ENCODE results near the gene FBXW5. TPM values are rescaled to one million over a fixed set of nuclear protein-coding genes. Genes with fewer than 3 reads are reported as not detected.

Gene FBXW5
- total RNA-seq, 1 experiment from 2014 or later: 101 TPM

GRCh38 chr9:136900988-136901515, 43.5 kb downstream of the FBXW5 start:
- TSS peak; percentile 84 for BruUV-seq (replicated peaks)
- no peak for TF ChIP-seq EZH2 (IDR thresholded peaks at IDR 0.05; ENCODE audit: low read depth)
- TF ChIP-seq, protein P1, sequence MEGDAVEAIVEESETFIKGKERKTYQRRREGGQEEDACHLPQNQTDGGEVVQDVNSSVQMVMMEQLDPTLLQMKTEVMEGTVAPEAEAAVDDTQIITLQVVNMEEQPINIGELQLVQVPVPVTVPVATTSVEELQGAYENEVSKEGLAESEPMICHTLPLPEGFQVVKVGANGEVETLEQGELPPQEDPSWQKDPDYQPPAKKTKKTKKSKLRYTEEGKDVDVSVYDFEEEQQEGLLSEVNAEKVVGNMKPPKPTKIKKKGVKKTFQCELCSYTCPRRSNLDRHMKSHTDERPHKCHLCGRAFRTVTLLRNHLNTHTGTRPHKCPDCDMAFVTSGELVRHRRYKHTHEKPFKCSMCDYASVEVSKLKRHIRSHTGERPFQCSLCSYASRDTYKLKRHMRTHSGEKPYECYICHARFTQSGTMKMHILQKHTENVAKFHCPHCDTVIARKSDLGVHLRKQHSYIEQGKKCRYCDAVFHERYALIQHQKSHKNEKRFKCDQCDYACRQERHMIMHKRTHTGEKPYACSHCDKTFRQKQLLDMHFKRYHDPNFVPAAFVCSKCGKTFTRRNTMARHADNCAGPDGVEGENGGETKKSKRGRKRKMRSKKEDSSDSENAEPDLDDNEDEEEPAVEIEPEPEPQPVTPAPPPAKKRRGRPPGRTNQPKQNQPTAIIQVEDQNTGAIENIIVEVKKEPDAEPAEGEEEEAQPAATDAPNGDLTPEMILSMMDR (conservative IDR thresholded peaks at IDR 0.05): no peak
- peak overlapping the region; percentile 44; the same call in 1 of the 2 replicates for H3K4me3 ChIP-seq
- H3F3A ChIP-seq (ENCODE audit: insufficient read depth, low read depth): peaks cover 57% of the 10 kb centered on the region
- peaks cover 17% of the 10 kb centered on the region for H3K36me3 ChIP-seq (ENCODE audit: low read depth)
- H3K4me2 ChIP-seq: peak overlapping the region; percentile 85
- intact Hi-C loops (cut with micrococcal nuclease; ENCODE audit: unreplicated experiment): loop anchor here (1.0 to 5.0 kb wide), 4 partner anchors 16 to 52 kb away; partner anchors contain the start of genes EDF1, FBXW5 and PHPT1
- ChIA-PET POLR2A (ENCODE audit: unreplicated experiment) (interaction anchor here (0.5 to 1.1 kb wide), 7 partner anchors 15 to 101 kb away, joined by 3 to 27 read pairs (median 5); partner anchors contain the start of genes FBXW5 and TRAF2), CTCF (interaction anchor here (0.6 kb wide), 2 partner anchors 18 to 35 kb away, joined by 7 to 8 read pairs; no protein-coding TSS in a partner anchor)
- H3K27me3 ChIP-seq (ENCODE audit: insufficient read depth, low read depth): no peaks in the 10 kb centered on the region
- no peaks in the 10 kb centered on the region for H3K9me2 ChIP-seq (ENCODE audit: insufficient read depth)
- peak overlapping the region; percentile 68 for H2AFZ ChIP-seq
- H3K27ac ChIP-seq: peak overlapping the region; percentile 99
- no peaks in the 10 kb centered on the region for H3K9me3 ChIP-seq (ENCODE audit: insufficient read depth, low read depth)
- H3K4me1 ChIP-seq (replicated peaks; ENCODE audit: insufficient read depth): peaks cover 44% of the 10 kb centered on the region
- no peaks in the 10 kb centered on the region; the same call in 1 of the 2 replicates for H4K20me1 ChIP-seq (ENCODE audit: insufficient read depth)
- peak; percentile 74 to 85 for DNase-seq
- H3K79me2 ChIP-seq (ENCODE audit: low read depth): peaks cover 21% of the 10 kb centered on the region

DNA sequence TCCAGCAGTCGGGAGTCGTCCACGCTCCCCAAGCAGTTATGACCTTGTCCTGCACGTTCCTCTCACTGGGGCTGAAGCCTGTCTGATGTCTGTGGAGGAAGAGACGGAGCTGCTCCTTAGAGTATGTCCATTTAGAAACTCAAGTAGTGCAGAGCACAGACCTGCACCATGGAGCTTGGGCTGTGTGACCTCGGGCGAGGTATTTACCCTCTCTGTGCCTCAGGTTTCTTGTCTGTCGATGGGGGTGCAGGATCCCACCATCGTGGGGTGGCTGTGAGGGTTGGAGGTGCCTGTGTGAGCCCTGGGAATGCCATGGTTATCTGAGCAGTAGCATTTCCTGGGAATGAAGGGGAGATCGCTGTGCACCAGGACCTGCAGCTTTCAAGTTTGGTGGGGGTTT, 44.0 kb downstream of the FBXW5 start:
- no peaks in the 10 kb centered on the region for H3K27me3 ChIP-seq (ENCODE audit: insufficient read depth, low read depth)
- H3K79me2 ChIP-seq (ENCODE audit: low read depth): peaks cover 20% of the 10 kb centered on the region
- TF ChIP-seq, protein P1 (conservative IDR thresholded peaks at IDR 0.05): no peak
- TF ChIP-seq EZH2 (IDR thresholded peaks at IDR 0.05; ENCODE audit: low read depth): no peak
- H2AFZ ChIP-seq: no peak overlapping the region
- no peaks in the 10 kb centered on the region for H3K9me3 ChIP-seq (ENCODE audit: insufficient read depth, low read depth)
- peaks cover 57% of the 10 kb centered on the region for H3F3A ChIP-seq (ENCODE audit: insufficient read depth, low read depth)
- H3K4me2 ChIP-seq: peak overlapping the region; percentile 85
- intact Hi-C loops (cut with micrococcal nuclease; ENCODE audit: unreplicated experiment): loop anchor here (5.0 kb wide), 1 partner anchor 33 kb away; the partner anchor contains the start of gene EDF1
- no TSS peak for BruUV-seq (replicated peaks)
- peaks cover 16% of the 10 kb centered on the region for H3K36me3 ChIP-seq (ENCODE audit: low read depth)
- CTCF ChIA-PET: interaction anchor here (0.6 kb wide), 1 partner anchor 18 kb away, joined by 8 read pairs; no protein-coding TSS in a partner anchor
- no peak for DNase-seq
- H3K4me1 ChIP-seq (replicated peaks; ENCODE audit: insufficient read depth): peaks cover 44% of the 10 kb centered on the region
- peak overlapping the region; percentile 14; the same call in 1 of the 2 replicates for H3K4me3 ChIP-seq
- H3K27ac ChIP-seq: peak overlapping the region; percentile 99
- H4K20me1 ChIP-seq (ENCODE audit: insufficient read depth): no peaks in the 10 kb centered on the region; the same call in 1 of the 2 replicates
- no peaks in the 10 kb centered on the region for H3K9me2 ChIP-seq (ENCODE audit: insufficient read depth)
- POLR2A ChIA-PET (ENCODE audit: unreplicated experiment): interaction anchor here (1.0 kb wide), 1 partner anchor 14 kb away, joined by 5 read pairs; the partner anchor contains the start of gene TRAF2

- BruUV-seq (replicated peaks): no TSS peak
- H3F3A ChIP-seq (ENCODE audit: insufficient read depth, low read depth): peaks cover 57% of the 10 kb centered on the region
- H2AFZ ChIP-seq: no peak overlapping the region
- no peak overlapping the region for H3K4me2 ChIP-seq
- TF ChIP-seq, protein P1 (conservative IDR thresholded peaks at IDR 0.05): no peak
- no peak for TF ChIP-seq EZH2 (IDR thresholded peaks at IDR 0.05; ENCODE audit: low read depth)
- peak in 1 of 2 experiments; percentile 59 for DNase-seq
- H3K36me3 ChIP-seq (ENCODE audit: low read depth): peaks cover 8% of the 10 kb centered on the region; the same call in 1 of the 2 replicates
- CTCF ChIA-PET: no interaction called here
- intact Hi-C loops (cut with micrococcal nuclease; ENCODE audit: unreplicated experiment): no loop called here
- peak overlapping the region; percentile 99 for H3K27ac ChIP-seq
- peaks cover 44% of the 10 kb centered on the region for H3K4me1 ChIP-seq (replicated peaks; ENCODE audit: insufficient read depth)
- peaks cover 21% of the 10 kb centered on the region; the same call in 1 of the 2 replicates for H3K79me2 ChIP-seq (ENCODE audit: low read depth)
- H3K4me3 ChIP-seq: no peak overlapping the region
- no peaks in the 10 kb centered on the region for H3K27me3 ChIP-seq (ENCODE audit: insufficient read depth, low read depth)
- POLR2A ChIA-PET (ENCODE audit: unreplicated experiment): interaction anchor here (0.5 to 1.0 kb wide), 4 partner anchors 33 to 319 kb away, joined by 3 to 8 read pairs (median 4); partner anchors contain the start of gene EDF1
- H3K9me3 ChIP-seq (ENCODE audit: insufficient read depth, low read depth): no peaks in the 10 kb centered on the region
- H3K9me2 ChIP-seq (ENCODE audit: insufficient read depth): no peaks in the 10 kb centered on the region
- no peaks in the 10 kb centered on the region; the same call in 1 of the 2 replicates for H4K20me1 ChIP-seq (ENCODE audit: insufficient read depth)
Observed at GRCh38 chr9:136899196-136899595, 45.3 kb downstream of the FBXW5 start.

All from PC-9 (cell line).